ENCODE results near the gene PSMC4.
A peak's percentile ranks its signal among the peaks of the same experiment; 100 is the strongest.
"Not testable (repeated sequence)": the region's sequence is repeated elsewhere in the genome, so short reads cannot be mapped to it uniquely, and the experiment has no call there.

Gene PSMC4

GRCh38 chr19:39958942-39959341 is 12.0 kb upstream of the PSMC4 start:
- peaks cover 21% of the 10 kb centered on the region for H3K4me1 Mint-ChIP-seq (ENCODE audit: low read depth)

GRCh38 chr19:39959407-39959806 is 11.6 kb upstream of the PSMC4 start:
- H3K36me3 Mint-ChIP-seq (ENCODE audit: low read depth); intact Hi-C loops (cut with micrococcal nuclease); H3K27ac Mint-ChIP-seq; H3K4me3 Mint-ChIP-seq; H3K9me3 Mint-ChIP-seq: not testable (repeated sequence)
- Mint-ChIP-seq H3K4me1 (ENCODE audit: low read depth) (peaks cover 20% of the 10 kb centered on the region), H3K27me3 (peaks cover 81% of the 10 kb centered on the region)

More at GRCh38 chr19:39958942-39959341, 12.0 kb upstream of the PSMC4 start:
- H3K27ac Mint-ChIP-seq; H3K9me3 Mint-ChIP-seq; H3K4me3 Mint-ChIP-seq; H3K36me3 Mint-ChIP-seq (ENCODE audit: low read depth); intact Hi-C loops (cut with micrococcal nuclease): not testable (repeated sequence)
- H3K27me3 Mint-ChIP-seq = peaks cover 80% of the 10 kb centered on the region

- no peaks in the 10 kb centered on the region for H3K36me3 Mint-ChIP-seq (ENCODE audit: low read depth)
- H3K27me3 Mint-ChIP-seq = peaks cover 92% of the 10 kb centered on the region
- intact Hi-C loops (cut with micrococcal nuclease) = no loop called here
- H3K27ac Mint-ChIP-seq = no peak overlapping the region
- no peak overlapping the region for H3K4me3 Mint-ChIP-seq
- peaks cover 20% of the 10 kb centered on the region for H3K4me1 Mint-ChIP-seq (ENCODE audit: low read depth)
- no peaks in the 10 kb centered on the region for H3K9me3 Mint-ChIP-seq
Measured at GRCh38 chr19:39963898-39964297, 7.1 kb upstream of the PSMC4 start.

GRCh38 chr19:39966617-39967016 is 4.3 kb upstream of the PSMC4 start:
- Mint-ChIP-seq H3K36me3 (ENCODE audit: low read depth) (peaks cover 13% of the 10 kb centered on the region), H3K4me3 (no peak overlapping the region), H3K27me3 (peaks cover 80% of the 10 kb centered on the region), H3K9me3 (no peaks in the 10 kb centered on the region), H3K27ac (no peak overlapping the region), H3K4me1 (ENCODE audit: low read depth) (peaks cover 22% of the 10 kb centered on the region)
- intact Hi-C loops (cut with micrococcal nuclease) = loop anchor here (5.0 kb wide), 1 partner anchor 39 kb away; no protein-coding TSS in a partner anchor

GRCh38 chr19:39967561-39967960 is 3.4 kb upstream of the PSMC4 start:
- H3K27ac Mint-ChIP-seq = no peak overlapping the region
- intact Hi-C loops (cut with micrococcal nuclease) = loop anchor here (5.0 kb wide), 1 partner anchor 40 kb away; no protein-coding TSS in a partner anchor
- H3K36me3 Mint-ChIP-seq (ENCODE audit: low read depth) = peaks cover 17% of the 10 kb centered on the region
- no peaks in the 10 kb centered on the region for H3K9me3 Mint-ChIP-seq
- H3K27me3 Mint-ChIP-seq = peaks cover 71% of the 10 kb centered on the region
- no peak overlapping the region for H3K4me3 Mint-ChIP-seq
- peaks cover 30% of the 10 kb centered on the region for H3K4me1 Mint-ChIP-seq (ENCODE audit: low read depth)

GRCh38 chr19:39968789-39969188 is 2.2 kb upstream of the PSMC4 start:
- no peak overlapping the region for H3K4me3 Mint-ChIP-seq
- H3K27ac Mint-ChIP-seq = no peak overlapping the region
- H3K4me1 Mint-ChIP-seq (ENCODE audit: low read depth) = peaks cover 30% of the 10 kb centered on the region
- H3K36me3 Mint-ChIP-seq (ENCODE audit: low read depth) = peaks cover 28% of the 10 kb centered on the region
- intact Hi-C loops (cut with micrococcal nuclease) = loop anchor here (5.0 kb wide), 1 partner anchor 41 kb away; no protein-coding TSS in a partner anchor
- no peaks in the 10 kb centered on the region for H3K9me3 Mint-ChIP-seq
- peaks cover 60% of the 10 kb centered on the region for H3K27me3 Mint-ChIP-seq

GRCh38 chr19:39969266-39969665 is 1.7 kb upstream of the PSMC4 start:
- no peak overlapping the region for H3K4me3 Mint-ChIP-seq
- intact Hi-C loops (cut with micrococcal nuclease) = loop anchor here (5.0 kb wide), 1 partner anchor 42 kb away; no protein-coding TSS in a partner anchor
- H3K9me3 Mint-ChIP-seq = no peaks in the 10 kb centered on the region
- H3K4me1 Mint-ChIP-seq (ENCODE audit: low read depth) = peaks cover 30% of the 10 kb centered on the region
- peaks cover 33% of the 10 kb centered on the region for H3K36me3 Mint-ChIP-seq (ENCODE audit: low read depth)
- peak overlapping the region; percentile 96 for H3K27ac Mint-ChIP-seq
- peaks cover 58% of the 10 kb centered on the region for H3K27me3 Mint-ChIP-seq

- H3K4me1 Mint-ChIP-seq (ENCODE audit: low read depth) = peaks cover 30% of the 10 kb centered on the region
- H3K27me3 Mint-ChIP-seq = peaks cover 54% of the 10 kb centered on the region
Measured at GRCh38 chr19:39969681-39970424, 1.1 kb upstream of the PSMC4 start.

GRCh38 chr19:39970425-39970674 is 615 bp upstream of the PSMC4 start:
- H3K4me1 Mint-ChIP-seq (ENCODE audit: low read depth) = peaks cover 30% of the 10 kb centered on the region
- intact Hi-C loops (cut with micrococcal nuclease) = loop anchor here (2.0 to 10.0 kb wide), 4 partner anchors 78 to 178 kb away; partner anchors contain the start of gene DYRK1B
- H3K9me3 Mint-ChIP-seq = no peaks in the 10 kb centered on the region
- peak overlapping the region; percentile 98 for H3K4me3 Mint-ChIP-seq
- H3K27me3 Mint-ChIP-seq = peaks cover 49% of the 10 kb centered on the region
- peak overlapping the region; percentile 96 for H3K27ac Mint-ChIP-seq
- H3K36me3 Mint-ChIP-seq (ENCODE audit: low read depth) = peaks cover 43% of the 10 kb centered on the region

More at GRCh38 chr19:39969681-39970424, 1.1 kb upstream of the PSMC4 start:
- Mint-ChIP-seq H3K36me3 (ENCODE audit: low read depth) (peaks cover 39% of the 10 kb centered on the region), H3K9me3 (no peaks in the 10 kb centered on the region), H3K4me3 (peak overlapping the region; percentile 98), H3K27ac (peak overlapping the region; percentile 96)
- intact Hi-C loops (cut with micrococcal nuclease) = loop anchor here (2.0 to 10.0 kb wide), 5 partner anchors 43 to 177 kb away; partner anchors contain the start of gene DYRK1B

- Mint-ChIP-seq H3K27me3 (peaks cover 38% of the 10 kb centered on the region), H3K4me1 (ENCODE audit: low read depth) (peaks cover 30% of the 10 kb centered on the region), H3K27ac (peak overlapping the region; percentile 96), H3K9me3 (no peaks in the 10 kb centered on the region), H3K36me3 (ENCODE audit: low read depth) (peaks cover 52% of the 10 kb centered on the region), H3K4me3 (peak overlapping the region; percentile 98)
- intact Hi-C loops (cut with micrococcal nuclease) = loop anchor here (1.0 to 10.0 kb wide), 5 partner anchors 26 to 179 kb away; partner anchors contain the start of genes DYRK1B and ZNF546
Measured at GRCh38 chr19:39971380-39972035, 543 bp downstream of the PSMC4 start.

GRCh38 chr19:39974377-39975155 is 3.6 kb downstream of the PSMC4 start:
- intact Hi-C loops (cut with micrococcal nuclease) = loop anchor here (5.0 to 10.0 kb wide), 3 partner anchors 82 to 142 kb away; partner anchors contain the start of gene DYRK1B
- Mint-ChIP-seq H3K4me1 (ENCODE audit: low read depth) (peaks cover 28% of the 10 kb centered on the region), H3K27me3 (peaks cover 7% of the 10 kb centered on the region), H3K36me3 (ENCODE audit: low read depth) (peaks cover 83% of the 10 kb centered on the region), H3K9me3 (no peaks in the 10 kb centered on the region), H3K4me3 (no peak overlapping the region), H3K27ac (no peak overlapping the region)

- Mint-ChIP-seq H3K27me3 (no peaks in the 10 kb centered on the region), H3K4me1 (ENCODE audit: low read depth) (peaks cover 7% of the 10 kb centered on the region), H3K4me3 (no peak overlapping the region), H3K9me3 (peaks cover 45% of the 10 kb centered on the region), H3K36me3 (ENCODE audit: low read depth) (peaks cover 63% of the 10 kb centered on the region), H3K27ac (no peak overlapping the region)
- intact Hi-C loops (cut with micrococcal nuclease) = no loop called here
Measured at GRCh38 chr19:39982883-39983282, 11.9 kb downstream of the PSMC4 start.

- intact Hi-C loops (cut with micrococcal nuclease) = no loop called here
- no peak overlapping the region for H3K4me3 Mint-ChIP-seq
- peaks cover 54% of the 10 kb centered on the region for H3K36me3 Mint-ChIP-seq (ENCODE audit: low read depth)
- peaks cover 46% of the 10 kb centered on the region for H3K9me3 Mint-ChIP-seq
- no peaks in the 10 kb centered on the region for H3K27me3 Mint-ChIP-seq
- peaks cover 7% of the 10 kb centered on the region for H3K4me1 Mint-ChIP-seq (ENCODE audit: low read depth)
- no peak overlapping the region for H3K27ac Mint-ChIP-seq
Measured at GRCh38 chr19:39983695-39984300, 12.8 kb downstream of the PSMC4 start.

Data from dendritic cell treated with granulocyte-macrophage colony-stimulating factor and Interleukin-4, amounts not matched to agents 40 ng/mL and 50 ng/mL, for 4 days (primary cell).